PC-3 (cell line): Measurements from ENCODE around the gene MME.

Experiments used
- CTCF ChIP-seq: fragments of 300-600 bp; sonication (generic); conservative IDR thresholded peaks from 2 replicates; pipeline ENCODE4 v1.5.1; 2017; ENCODE audit warnings: antibody characterized with exemption, low read depth, mild to moderate bottlenecking, low read length
- EZH2 ChIP-seq: fragments of 300-600 bp; sonication (generic); IDR thresholded peaks from one replicate; pipeline ENCODE4 v1.6.1; 2017; ENCODE audit warnings: antibody characterized with exemption, mild to moderate bottlenecking, low read length; ENCODE audit not compliant: unreplicated experiment
- EZH2phosphoT487 ChIP-seq: fragments of 300-600 bp; sonication (generic); IDR thresholded peaks from 2 replicates; pipeline ENCODE4 v1.6.1; 2018; ENCODE audit warnings: mild to moderate bottlenecking, antibody characterized with exemption, low read length, borderline replicate concordance

GRCh38 chr3:155196131-155197021, 116.3 kb downstream of the MME start:
- no peak for TF ChIP-seq CTCF
- no peak for TF ChIP-seq EZH2
- no peak for TF ChIP-seq EZH2phosphoT487
